HG03103 (cell line): ENCODE measurements around the gene PLD4.

Experiments used
- ATAC-seq: cut with Tn5 transposase; IDR thresholded peaks from one replicate; pipeline ENCODE4 v1.9.1; 2021; ENCODE audit warnings: low read depth; ENCODE audit not compliant: unreplicated experiment

PLD4 gene

DNA sequence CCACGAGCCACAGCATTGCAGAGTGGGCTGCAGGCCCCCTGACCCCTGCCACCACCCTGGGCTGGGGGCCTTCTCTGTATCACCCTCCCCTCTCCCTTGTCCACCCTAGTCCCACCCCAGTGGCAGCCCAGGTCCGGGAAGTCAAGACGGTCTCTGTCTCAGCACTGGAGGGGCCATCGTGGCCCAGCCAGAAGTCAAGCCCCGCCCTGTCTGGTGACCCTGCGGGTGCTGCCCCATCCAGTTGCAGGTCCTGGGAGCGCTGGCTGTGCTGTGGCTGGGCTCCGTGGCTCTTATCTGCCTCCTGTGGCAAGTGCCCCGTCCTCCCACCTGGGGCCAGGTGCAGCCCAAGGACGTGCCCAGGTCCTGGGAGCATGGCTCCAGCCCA lies 2.7 kb downstream of the PLD4 start:
- ATAC-seq: no peak

DNA sequence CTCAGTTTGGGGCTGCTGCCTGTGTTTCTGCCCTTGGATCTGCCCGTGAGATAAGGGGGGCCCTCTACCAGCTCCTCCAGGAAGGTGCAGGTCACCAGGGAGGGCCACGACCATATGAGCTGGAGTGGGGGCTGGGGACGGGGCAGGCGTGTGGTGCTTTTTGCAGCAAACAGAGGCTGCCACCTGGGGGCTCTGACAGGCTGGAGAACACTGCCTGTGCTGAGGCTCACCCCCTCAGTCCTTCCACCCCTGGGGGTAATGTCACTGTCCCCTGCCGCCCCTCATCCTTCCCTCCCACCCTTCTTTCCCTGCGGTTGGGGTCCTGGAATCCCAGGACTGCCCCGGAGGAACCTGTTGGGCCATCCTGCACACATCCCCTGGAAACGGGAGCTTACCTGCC lies 3.2 kb downstream of the PLD4 start:
- no peak for ATAC-seq

DNA sequence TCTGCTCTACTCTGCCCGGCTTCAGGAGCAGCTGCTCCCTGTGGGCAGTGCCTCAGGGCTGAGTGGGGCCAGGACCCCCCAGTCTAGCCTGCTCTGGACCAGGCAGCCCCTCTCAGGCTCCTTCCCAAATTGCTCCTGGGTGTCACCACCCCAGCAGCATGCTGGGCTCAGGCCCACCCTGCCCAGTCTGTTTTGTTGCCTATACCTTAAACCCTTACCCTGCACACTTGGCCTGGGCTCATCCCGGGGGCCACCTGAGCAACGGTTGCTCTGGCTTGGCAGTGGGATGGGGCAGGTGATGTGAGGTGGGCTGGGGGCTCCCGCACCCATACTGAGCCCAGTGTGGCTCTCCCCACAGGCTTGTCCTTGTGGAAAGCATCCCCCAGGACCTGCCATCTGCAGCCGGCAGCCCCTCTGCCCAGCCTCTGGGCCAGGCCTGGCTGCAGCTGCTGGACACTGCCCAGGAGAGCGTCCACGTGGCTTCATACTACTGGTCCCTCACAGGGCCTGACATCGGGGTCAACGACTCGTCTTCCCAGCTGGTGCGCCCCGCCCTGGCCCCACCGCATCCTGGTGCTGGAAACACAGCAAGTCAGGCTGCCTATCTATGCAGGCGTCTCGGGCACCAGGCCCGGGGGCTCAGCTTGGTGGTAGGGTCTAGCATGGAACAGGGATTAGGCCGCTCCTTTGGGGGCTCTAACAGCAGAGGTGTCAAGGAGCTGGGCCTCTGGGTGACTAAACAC lies 3.9 kb downstream of the PLD4 start:
- ATAC-seq: no peak

DNA sequence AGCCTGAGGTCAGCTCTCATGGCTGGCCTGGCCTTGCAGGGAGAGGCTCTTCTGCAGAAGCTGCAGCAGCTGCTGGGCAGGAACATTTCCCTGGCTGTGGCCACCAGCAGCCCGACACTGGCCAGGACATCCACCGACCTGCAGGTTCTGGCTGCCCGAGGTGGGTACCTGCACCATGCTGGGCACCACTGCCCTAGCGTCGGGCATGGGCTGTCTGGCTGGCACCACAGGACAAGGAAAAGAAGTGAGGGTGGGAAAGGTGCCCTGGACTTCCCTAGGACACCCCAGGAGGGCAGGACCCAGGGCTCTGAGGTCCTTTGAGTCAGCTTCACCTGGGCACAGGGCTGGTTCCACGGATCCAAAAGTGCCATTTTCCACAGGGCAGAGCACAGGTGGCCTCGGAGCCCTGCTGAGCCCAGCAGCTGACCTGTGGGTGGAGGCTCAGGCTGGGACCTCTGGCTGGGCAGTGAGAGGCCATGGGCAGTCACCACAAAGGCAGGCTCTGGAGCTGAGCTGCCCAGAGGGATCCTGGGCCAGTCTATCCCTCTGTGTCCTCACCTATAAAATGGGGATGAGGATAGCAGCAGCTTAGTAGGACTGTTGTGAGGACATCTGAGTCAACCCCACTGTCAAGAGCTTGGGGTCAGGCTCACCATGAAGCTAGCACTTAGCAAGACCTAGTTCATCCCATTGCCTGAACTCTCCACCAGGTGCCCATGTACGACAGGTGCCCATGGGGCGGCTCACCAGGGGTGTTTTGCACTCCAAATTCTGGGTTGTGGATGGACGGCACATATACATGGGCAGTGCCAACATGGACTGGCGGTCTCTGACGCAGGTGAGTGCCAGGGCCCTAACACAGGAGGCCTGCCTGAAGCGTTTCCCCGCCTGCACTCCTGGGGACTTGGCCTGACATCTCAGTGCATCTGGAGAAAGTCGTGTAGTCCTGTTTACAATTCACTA lies 4.9 kb downstream of the PLD4 start:
- no peak for ATAC-seq

DNA sequence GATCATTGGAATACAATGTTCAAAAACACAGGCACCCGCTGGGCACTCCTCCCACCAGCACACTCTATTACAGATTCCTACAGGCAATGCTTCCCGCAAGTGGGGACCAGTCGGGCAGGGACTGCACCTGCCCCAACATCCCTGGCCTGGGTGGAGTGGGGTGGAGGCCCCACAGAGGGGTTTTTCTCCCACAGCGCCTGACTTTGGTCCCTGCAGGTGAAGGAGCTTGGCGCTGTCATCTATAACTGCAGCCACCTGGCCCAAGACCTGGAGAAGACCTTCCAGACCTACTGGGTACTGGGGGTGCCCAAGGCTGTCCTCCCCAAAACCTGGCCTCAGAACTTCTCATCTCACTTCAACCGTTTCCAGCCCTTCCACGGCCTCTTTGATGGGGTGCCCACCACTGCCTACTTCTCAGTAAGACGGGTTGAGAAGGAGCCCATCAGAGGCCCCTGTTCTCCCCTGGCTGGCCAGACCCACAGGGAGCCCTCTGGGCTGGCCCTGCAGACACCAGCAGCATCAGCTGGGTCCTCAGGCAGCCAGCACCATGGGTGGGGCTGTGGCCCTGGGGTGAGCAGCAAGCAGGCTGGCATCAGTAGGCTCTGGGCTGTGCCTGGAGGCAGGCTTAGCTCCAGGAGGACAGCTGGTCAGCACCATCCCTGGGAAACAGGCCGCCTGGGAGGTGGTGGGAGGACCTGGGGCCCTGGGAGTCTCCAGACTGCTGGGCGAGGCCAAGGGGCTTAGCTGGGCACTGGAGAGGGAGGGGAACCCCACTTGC lies 6.0 kb downstream of the PLD4 start:
- no peak for ATAC-seq

DNA sequence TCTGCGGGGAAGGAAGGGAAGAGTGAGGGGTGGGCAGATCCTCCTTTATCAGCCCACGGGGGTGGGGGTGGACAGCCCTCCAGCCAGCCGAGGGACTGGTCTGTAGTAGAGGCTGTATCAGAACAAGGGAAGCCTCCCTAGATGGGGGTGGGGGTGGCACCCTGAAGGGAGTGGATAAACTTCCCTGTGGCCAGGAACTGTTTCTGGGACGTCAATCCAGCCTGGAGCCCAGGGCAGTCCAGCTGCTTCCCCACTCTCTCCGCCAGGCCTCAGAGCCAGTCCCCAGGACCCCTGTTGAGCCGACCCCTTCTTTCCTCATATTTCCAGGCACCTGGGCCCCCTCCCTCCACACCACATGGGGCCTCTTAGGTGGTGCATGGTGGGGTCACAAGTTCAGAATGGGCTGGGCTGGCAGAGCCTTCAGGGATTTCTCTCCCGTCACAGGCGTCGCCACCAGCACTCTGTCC lies 6.7 kb downstream of the PLD4 start:
- no peak for ATAC-seq

DNA sequence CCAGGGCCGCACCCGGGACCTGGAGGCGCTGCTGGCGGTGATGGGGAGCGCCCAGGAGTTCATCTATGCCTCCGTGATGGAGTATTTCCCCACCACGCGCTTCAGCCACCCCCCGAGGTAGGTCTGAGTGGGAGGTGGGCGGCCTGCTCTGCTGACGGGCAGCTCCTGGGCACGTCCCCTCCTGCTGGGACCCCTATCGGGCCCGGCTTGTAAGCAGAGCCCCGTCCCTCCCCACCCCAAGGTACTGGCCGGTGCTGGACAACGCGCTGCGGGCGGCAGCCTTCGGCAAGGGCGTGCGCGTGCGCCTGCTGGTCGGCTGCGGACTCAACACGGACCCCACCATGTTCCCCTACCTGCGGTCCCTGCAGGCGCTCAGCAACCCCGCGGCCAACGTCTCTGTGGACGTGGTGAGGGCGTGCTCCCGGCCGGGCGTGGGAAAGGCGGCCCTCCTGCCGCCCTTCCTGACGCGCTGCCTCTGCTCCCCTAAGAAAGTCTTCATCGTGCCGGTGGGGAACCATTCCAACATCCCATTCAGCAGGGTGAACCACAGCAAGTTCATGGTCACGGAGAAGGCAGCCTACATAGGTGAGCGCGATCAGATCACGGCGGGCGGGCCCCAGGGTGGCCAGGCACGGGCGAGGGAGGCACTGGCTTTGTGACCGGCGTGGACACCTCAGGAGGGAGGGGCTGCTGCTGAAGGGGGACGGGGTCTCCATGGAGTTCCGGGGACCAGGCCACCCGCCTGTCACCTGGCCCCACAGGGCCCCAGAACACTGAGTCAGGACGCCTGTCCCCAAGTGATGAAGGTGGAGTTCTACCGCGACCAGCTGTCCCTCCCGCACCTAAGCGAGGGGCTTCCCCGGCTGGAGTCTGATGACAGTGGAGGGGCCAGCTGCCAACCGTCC lies 7.3 kb downstream of the PLD4 start:
- no peak for ATAC-seq

DNA sequence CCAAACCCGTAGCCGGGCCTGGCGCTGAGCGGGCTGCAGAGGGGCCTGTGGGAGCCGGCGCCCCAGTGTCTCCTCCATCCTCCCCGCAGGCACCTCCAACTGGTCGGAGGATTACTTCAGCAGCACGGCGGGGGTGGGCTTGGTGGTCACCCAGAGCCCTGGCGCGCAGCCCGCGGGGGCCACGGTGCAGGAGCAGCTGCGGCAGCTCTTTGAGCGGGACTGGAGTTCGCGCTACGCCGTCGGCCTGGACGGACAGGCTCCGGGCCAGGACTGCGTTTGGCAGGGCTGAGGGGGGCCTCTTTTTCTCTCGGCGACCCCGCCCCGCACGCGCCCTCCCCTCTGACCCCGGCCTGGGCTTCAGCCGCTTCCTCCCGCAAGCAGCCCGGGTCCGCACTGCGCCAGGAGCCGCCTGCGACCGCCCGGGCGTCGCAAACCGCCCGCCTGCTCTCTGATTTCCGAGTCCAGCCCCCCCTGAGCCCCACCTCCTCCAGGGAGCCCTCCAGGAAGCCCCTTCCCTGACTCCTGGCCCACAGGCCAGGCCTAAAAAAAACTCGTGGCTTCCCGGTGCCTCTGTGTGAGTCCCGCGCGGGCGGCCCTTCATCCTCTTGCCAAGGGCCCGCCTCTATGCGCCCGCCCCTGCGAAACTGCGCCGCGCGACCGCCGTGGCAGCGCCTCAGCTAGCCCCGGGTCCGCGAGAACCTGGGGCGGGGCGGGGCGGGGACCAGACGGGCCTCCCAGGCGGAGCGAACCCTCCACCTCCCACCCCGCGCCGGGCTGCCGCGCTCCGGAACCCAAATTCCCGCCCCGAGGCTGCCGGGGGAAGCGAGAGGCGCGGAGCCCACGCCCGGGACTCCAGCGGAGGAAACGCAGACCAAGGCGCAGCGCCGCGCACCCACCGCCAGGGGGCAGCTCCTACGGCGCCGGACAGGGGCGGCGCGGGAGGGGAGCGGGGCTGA lies 8.3 kb downstream of the PLD4 start:
- ATAC-seq: no peak

DNA sequence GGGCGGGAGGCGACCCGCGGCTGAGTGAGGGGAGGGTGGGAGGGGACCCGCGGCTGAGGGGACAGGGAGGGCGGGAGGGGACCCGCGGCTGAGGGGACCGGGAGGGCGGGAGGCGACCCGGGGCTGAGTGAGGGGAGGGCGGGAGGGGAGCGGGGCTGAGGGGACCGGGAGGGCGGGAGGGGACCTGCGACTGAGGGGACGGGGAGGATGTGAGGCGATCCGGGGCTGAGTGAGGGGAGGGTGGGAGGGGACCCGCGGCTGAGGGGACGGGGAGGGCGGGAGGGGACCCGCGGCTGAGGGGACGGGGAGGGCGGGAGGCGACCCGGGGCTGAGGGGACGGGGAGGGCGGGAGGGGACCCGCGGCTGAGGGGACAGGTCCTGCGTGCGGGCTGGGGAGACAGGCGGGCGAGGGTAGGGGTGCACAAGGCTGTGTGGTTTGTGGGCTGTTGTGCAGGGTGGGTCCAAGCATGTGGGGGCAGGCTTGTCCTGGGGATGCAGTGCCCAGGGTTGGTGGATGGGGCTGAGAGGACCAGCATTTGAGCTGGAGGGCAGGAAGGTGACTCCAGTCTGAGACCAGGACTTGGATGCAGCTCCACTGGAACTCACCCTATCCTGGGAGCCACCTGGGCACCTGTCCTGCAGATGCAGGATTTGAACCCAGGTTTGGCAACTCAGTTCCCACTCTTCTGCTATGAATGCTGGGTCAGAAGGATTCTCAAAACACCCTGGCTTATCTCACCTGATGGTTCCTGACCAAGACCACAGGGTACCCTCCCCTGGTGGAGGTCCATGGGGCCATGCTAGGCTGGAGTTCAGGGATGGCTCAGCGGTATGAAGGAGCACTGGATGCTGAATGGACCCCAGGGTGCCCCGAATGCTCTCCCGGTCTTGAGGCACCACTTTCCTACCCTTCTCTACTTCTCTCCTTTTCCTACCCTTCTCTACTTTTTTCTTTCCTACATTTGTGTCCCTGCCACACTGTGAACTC lies 9.4 kb downstream of the PLD4 start:
- ATAC-seq: no peak

DNA sequence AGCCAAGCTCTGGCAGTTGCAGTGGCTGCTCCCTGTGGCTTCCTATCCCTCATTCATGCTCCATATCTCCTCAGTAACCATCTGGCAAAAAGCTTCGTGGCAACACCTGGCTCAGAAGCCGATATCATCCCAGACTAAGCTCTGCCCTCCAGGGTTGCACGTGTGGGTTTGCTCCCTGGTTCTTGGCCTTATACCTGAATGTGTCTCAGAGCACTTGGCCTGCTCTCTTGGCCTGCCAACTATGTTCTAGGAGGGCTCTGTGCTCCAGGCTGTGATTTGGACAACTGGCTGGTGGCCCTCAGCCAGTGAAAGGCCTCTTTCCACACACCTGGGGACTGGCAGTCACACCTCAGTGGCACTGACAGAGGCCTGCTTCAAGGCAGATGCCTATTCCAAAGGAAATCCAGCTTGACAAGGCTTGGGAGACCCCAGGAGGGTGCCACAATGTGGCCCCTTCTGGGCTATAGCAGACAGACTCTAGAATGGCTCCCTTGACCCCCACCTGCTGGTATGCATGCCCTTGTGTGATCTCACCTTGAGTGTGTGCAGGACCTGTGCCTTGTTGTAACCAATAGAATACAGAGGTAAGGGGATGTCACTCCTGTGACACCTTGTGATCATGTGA lies 10.5 kb downstream of the PLD4 start:
- no peak for ATAC-seq

DNA sequence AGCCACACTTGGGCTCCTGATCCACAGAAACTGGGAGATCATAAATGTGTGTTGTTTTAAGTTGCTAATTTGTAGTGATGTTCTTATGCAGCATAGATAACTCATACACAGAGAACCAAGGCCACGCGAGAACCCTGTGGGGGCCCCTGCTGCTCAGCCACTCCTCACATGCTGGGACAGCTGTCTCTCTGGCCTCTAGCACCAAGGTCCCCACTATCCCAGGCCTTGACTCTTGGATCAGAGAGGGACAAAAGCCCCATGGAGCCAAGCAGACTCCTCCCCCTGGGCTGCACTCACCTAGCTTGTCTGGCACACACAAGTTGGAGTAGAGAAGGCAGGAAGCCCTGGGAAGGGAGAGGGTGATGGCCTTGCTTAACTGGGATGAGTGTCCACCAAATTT lies 11.3 kb downstream of the PLD4 start:
- no peak for ATAC-seq

DNA sequence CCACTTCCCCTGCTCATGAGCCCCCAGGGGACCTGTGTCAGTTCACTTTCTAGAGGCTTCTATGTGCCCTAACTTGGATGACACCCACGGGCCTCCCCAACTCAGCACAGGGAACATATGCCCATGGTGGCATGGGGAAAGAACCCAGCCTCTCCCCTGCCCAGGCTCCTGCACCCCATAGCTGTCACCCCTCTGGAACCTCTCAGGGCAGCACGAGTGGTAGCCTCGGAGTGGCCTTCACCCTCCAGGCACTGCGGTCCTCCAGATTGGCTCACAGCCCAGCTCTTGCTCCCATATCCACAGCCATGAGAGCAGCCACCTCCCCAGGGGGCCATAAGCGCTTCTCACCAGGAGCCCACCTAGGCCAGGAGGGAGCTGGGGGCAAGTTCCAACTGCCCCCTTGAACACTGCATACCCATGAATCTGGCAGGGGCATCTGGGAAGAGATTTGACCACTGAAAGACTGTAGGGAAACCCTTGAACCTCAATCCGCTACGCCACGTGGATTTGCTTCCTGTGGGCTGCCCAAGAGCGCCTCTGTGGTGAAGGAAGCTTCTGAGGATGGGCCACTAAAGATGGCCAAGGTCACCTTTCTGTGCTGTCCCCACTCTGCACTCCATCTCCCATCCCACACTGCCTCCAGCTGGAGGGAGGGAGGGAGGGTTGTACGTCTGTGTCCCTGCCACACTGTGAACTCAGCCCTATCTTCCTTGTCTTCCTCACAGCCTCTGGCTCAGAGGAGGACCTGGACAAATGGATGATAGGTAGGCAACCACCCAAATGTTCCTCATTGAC lies 11.9 kb downstream of the PLD4 start:
- ATAC-seq: no peak

DNA sequence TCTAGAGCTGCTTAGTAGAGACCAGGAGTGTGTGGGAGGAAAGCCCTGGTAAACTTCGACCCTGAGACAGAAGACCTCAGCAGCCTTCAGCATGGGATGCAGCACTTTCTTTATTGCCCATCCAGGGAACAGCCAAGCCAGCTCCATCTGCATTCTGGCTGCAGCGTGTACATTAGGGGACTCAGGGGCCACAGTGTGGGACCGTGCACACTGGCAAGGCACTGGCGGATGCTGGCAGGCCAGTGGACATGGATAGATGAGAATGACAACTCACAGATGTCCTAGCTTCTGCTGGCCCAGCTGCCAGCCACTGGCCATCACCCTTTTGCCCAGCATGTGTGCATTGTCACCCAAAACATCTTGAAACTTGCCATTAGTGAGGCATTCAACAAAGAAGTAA lies 12.5 kb downstream of the PLD4 start:
- no peak for ATAC-seq

DNA sequence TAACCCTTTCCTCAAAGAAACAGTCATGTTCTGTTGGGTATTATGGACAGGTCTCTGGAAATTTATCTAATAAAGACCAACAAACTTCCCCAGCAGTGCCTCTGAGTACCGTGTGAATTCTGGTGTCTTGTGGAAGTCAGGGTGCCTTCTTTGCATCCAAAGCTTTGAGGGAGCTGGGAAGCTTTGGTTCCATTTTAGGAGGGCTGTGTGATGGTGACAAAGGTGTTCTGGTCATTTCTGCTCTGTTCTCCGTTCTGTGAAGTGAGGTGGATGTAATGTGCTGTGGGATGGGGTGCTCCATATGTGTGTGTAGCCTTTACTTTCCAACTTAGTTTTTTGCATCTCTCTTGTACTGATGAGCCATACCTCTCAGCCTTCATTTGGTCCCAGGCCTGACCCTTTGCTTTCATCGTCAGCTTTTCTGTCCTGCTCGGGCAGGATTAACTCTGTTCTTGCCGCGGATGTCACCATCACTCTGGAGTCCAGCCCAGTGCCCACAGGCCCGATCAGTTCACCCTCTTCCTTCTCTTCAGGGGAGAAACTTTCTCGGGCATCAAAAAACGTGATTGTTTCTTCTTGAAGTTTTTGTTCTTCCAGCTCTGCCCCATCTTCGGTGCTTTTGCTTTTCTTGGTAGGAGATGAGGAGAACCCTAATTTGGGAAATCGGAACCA lies 13.2 kb downstream of the PLD4 start:
- no peak for ATAC-seq

DNA sequence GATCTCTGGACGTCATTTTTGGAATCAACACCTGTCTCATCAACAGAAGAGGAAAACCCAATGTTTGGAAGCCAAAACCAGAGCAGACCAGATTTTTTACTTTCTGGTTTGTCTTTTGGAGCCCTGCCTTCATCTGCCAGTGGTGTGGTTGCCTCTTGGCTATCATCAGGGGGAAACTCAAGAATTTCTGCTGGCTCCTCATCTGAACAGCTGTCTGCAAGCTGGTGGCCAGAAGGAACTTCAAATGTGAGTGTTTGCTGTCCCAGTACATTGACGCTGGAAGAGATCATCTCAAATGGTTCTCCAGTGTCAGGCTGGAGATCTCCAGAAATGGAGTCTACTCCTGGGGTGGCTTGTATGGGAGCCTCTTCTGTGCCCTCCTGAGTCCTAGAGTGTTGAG lies 13.8 kb downstream of the PLD4 start:
- no peak for ATAC-seq

DNA sequence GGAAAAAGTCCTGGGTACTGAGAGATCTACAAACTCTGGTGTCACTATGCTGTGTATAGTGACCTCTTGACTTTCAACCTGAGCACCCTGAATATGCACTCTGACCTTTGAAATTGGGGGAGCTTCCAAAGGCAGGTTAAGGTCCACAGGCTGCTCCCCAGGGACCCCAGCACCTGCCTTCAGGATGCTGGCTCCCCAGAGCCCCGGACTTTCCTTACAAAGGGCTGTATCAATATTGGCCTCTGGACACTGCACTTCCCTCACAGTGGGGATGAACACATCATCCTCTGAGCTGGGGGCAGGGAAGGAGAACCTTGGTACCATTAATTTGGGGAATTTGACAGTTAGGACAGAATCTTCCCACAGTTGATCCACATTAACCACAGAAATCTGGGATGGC lies 14.3 kb downstream of the PLD4 start:
- ATAC-seq: no peak
